Measurements from ENCODE around the gene DMD. TPM values are rescaled to one million over a fixed set of nuclear protein-coding genes. Genes with fewer than 3 reads are reported as not detected.

Gene DMD
- polyA plus RNA-seq, 3 donors from 2014 or later, result not detected

DNA sequence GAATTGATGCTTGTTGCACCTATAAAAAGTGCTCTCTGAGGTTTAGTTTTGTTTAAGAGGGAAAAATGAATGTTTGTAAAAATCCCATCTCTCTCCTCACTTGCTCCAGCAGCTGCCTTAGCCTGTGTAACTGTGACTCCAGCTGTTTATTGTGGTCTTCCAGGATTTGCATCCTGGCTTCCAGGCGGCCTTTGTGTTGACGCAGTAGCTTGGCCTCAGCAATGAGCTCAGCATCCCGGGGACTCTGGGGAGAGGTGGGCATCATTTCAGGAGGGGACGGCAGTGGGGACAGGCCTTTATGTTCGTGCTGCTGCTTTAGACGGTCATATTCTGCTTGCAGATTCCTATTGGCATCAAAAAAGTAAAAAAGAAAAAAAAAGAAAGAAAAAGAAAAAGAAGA lies 2064.2 kb downstream of the DMD start:
- no peak for DNase-seq
- Mint-ChIP-seq H3K4me3 (no peak overlapping the region), H3K27me3 (ENCODE audit: low read depth in 3 of 3) (peaks cover 0 to 6% (median 0%) of the 10 kb centered on the region in 3 donors), H3K4me1 (no peaks in the 10 kb centered on the region), H3K9me3 (peaks cover 0 to 2% (median 0%) of the 10 kb centered on the region in 6 donors), H3K36me3 (no peaks in the 10 kb centered on the region), H3K27ac (no peak overlapping the region)

GRCh38 chrX:31139961-31140360 lies 2071.4 kb downstream of the DMD start:
- peaks cover 0 to 3% (median 0%) of the 10 kb centered on the region in 3 donors for H3K27me3 Mint-ChIP-seq (ENCODE audit: low read depth in 3 of 3)
- peaks cover 0 to 4% of the 10 kb centered on the region in 2 donors for H3K4me1 Mint-ChIP-seq
- no peak for DNase-seq
- no peak overlapping the region for H3K4me3 Mint-ChIP-seq
- no peaks in the 10 kb centered on the region for H3K36me3 Mint-ChIP-seq
- peaks cover 0 to 2% (median 0%) of the 10 kb centered on the region in 6 donors for H3K9me3 Mint-ChIP-seq
- H3K27ac Mint-ChIP-seq, result no peak overlapping the region

- no peak for DNase-seq
- Mint-ChIP-seq H3K27ac (no peak overlapping the region), H3K27me3 (ENCODE audit: low read depth in 3 of 3) (peaks cover 0 to 1% (median 0%) of the 10 kb centered on the region in 3 donors), H3K36me3 (no peaks in the 10 kb centered on the region), H3K4me3 (no peak overlapping the region), H3K9me3 (peaks cover 0 to under 1% (median 0%) of the 10 kb centered on the region in 6 donors), H3K4me1 (peaks cover 0 to 4% of the 10 kb centered on the region in 2 donors)
Observed at GRCh38 chrX:31138124-31138523, 2073.2 kb downstream of the DMD start.

DNA sequence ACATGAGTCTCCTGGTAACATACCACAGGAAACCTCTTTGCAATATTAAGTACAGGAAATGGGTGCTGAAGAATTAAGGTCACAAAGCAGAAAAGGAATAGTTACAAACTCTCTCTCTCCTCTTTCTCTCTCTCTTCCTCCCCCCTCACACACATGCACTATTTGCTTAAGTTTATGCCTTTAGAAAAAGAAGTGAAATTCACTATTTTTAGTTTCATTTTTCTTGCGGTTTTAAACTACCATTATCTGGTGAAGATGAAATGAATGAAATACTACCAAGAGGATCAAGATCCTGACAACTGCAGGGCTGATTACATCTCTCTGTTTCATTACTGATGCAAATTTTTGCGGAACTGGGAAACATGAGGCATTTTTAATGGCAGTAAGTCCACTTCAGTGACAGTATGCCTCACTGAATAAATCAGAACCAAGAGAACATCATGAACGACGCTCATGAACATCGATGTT lies 2075.2 kb downstream of the DMD start:
- Mint-ChIP-seq H3K4me1 (peaks cover 0 to 4% of the 10 kb centered on the region in 2 donors), H3K27me3 (ENCODE audit: low read depth in 3 of 3) (peaks cover 0 to 1% (median 0%) of the 10 kb centered on the region in 3 donors), H3K27ac (no peak overlapping the region), H3K9me3 (no peaks in the 10 kb centered on the region), H3K4me3 (peak overlapping the region in 1 of 5 donors; percentile 5), H3K36me3 (no peaks in the 10 kb centered on the region)
- no peak for DNase-seq

GRCh38 chrX:31132821-31133241 lies 2078.5 kb downstream of the DMD start:
- H3K27me3 Mint-ChIP-seq (ENCODE audit: low read depth in 3 of 3), result peaks cover 0 to under 1% (median 0%) of the 10 kb centered on the region in 3 donors
- no peaks in the 10 kb centered on the region for H3K9me3 Mint-ChIP-seq
- no peak for DNase-seq
- no peaks in the 10 kb centered on the region for H3K36me3 Mint-ChIP-seq
- H3K27ac Mint-ChIP-seq, result no peak overlapping the region
- peaks cover 0 to 4% of the 10 kb centered on the region in 2 donors for H3K4me1 Mint-ChIP-seq
- no peak overlapping the region for H3K4me3 Mint-ChIP-seq

DNA sequence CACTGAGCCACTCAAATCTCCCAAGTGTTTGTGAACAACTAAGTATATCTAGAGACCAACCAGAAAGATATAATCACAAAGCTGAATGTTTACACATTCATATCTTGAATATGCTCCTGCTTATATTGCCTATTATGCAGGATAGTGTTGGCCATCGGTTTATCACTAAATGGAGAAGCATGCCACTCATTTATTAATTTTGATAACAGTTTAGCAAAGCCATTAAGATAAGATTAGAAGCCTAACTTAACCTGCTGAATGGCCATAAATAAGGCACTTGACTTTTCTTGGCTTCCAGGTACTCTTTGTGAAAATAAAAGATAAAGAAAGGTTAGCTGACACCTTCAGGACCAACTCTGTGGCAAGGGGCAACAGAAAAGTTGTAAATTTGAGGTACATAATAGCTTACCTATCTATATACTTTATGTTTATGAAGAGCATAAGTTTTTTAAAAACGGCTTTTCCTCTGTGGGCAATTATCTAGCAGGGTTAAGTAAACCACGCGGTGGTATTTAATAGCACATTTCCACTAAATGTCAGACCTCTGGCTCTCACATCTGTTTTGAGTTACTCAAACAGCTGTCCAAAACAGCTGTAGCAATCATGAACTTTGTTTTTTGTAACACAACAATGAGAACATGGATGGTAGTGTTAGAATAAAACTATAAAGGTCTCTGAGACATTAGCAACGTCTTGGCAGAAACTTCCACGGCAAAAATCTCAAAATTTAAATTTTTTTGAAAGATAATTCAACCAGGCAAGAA lies 2080.7 kb downstream of the DMD start:
- Mint-ChIP-seq H3K27me3 (ENCODE audit: low read depth in 3 of 3) (peaks cover 0 to 2% (median 0%) of the 10 kb centered on the region in 3 donors), H3K36me3 (no peaks in the 10 kb centered on the region), H3K4me3 (no peak overlapping the region), H3K27ac (no peak overlapping the region), H3K4me1 (no peaks in the 10 kb centered on the region), H3K9me3 (no peaks in the 10 kb centered on the region)
- DNase-seq, result no peak

- Mint-ChIP-seq H3K36me3 (no peaks in the 10 kb centered on the region), H3K27ac (no peak overlapping the region), H3K4me1 (no peaks in the 10 kb centered on the region), H3K9me3 (no peaks in the 10 kb centered on the region), H3K27me3 (ENCODE audit: low read depth in 3 of 3) (peaks cover 0 to 2% (median 0%) of the 10 kb centered on the region in 3 donors), H3K4me3 (no peak overlapping the region)
- DNase-seq, result no peak
Observed at GRCh38 chrX:31128855-31129254, 2082.5 kb downstream of the DMD start.

DNA sequence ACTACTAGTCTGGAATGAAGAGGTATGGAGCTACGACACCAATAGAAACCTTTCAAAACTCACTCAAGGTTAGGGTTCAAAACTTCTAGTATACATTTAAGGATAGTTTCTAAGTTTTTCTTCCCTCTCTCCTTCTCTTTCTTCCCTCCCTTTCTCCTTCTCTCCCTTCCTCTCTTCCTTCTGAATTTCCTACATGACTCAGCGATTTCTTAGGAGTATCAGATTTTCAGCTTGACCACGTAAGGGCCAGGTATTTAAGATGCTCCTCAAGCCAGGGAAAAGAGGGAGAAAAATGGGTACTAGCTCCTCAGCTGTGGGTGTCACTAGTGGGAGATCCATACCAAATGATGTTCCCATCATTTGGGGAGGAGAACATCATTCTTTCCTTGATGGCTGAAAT lies 2083.6 kb downstream of the DMD start:
- no peak overlapping the region for H3K4me3 Mint-ChIP-seq

DNA sequence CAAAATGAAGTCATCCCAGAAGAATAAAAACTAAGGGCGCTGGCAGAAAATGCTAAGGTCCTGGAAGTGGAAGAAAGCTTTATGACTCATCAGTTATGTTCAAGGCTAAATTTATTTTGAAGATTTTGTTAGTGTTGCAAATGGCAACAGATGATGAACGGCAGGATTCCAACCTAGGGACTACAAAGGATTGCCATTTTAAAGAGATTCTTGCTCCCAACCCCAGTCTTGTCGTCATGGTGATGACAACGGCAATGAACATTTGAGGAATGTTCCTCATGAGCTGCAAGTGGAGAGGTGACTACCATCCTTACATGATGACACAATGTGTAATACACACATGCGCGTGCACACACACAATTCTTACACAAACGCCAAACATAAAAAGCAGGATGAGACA lies 2085.1 kb downstream of the DMD start:
- no peaks in the 10 kb centered on the region for H3K9me3 Mint-ChIP-seq
- no peak for DNase-seq
- H3K27me3 Mint-ChIP-seq (ENCODE audit: low read depth in 3 of 3), result peaks cover 0 to 4% (median 2%) of the 10 kb centered on the region in 3 donors
- no peak overlapping the region for H3K27ac Mint-ChIP-seq
- no peaks in the 10 kb centered on the region for H3K36me3 Mint-ChIP-seq
- H3K4me1 Mint-ChIP-seq, result no peaks in the 10 kb centered on the region
- no peak overlapping the region for H3K4me3 Mint-ChIP-seq

More for the DNA sequence above, 2083.6 kb downstream of the DMD start:
- H3K9me3 Mint-ChIP-seq, result no peaks in the 10 kb centered on the region
- H3K4me1 Mint-ChIP-seq, result no peaks in the 10 kb centered on the region
- no peaks in the 10 kb centered on the region for H3K36me3 Mint-ChIP-seq
- H3K27ac Mint-ChIP-seq, result no peak overlapping the region
- peaks cover 0 to 2% (median 0%) of the 10 kb centered on the region in 3 donors for H3K27me3 Mint-ChIP-seq (ENCODE audit: low read depth in 3 of 3)
- no peak for DNase-seq

GRCh38 chrX:31124536-31124935 lies 2086.8 kb downstream of the DMD start:
- H3K27me3 Mint-ChIP-seq (ENCODE audit: low read depth in 3 of 3), result peaks cover 0 to 4% (median 2%) of the 10 kb centered on the region in 3 donors
- DNase-seq, result no peak
- H3K27ac Mint-ChIP-seq, result no peak overlapping the region
- H3K36me3 Mint-ChIP-seq, result no peaks in the 10 kb centered on the region
- no peaks in the 10 kb centered on the region for H3K4me1 Mint-ChIP-seq
- no peaks in the 10 kb centered on the region for H3K9me3 Mint-ChIP-seq
- H3K4me3 Mint-ChIP-seq, result no peak overlapping the region

DNA sequence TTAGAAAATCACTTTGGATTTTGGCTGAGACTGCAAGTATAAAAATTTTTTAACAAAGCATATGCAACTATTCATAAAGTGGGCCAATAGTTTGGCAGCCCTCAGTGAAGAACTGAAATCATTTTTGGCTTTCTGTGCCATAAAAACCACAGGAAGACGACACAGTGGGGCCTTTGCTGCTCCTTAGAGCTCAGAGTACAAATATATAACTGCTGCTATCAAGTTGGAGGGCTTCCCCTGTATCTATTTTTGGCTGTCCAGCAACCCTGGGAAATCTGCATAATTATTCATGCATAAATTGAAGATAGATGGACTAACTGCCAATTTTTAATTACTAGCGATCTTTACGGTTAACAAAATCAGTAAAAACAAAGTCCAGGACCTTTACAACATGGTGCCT lies 2088.0 kb downstream of the DMD start:
- H3K9me3 Mint-ChIP-seq, result no peaks in the 10 kb centered on the region
- H3K4me3 Mint-ChIP-seq, result no peak overlapping the region
- no peaks in the 10 kb centered on the region for H3K4me1 Mint-ChIP-seq
- H3K36me3 Mint-ChIP-seq, result no peaks in the 10 kb centered on the region
- H3K27me3 Mint-ChIP-seq (ENCODE audit: low read depth in 3 of 3), result peaks cover 0 to 4% (median 2%) of the 10 kb centered on the region in 3 donors
- H3K27ac Mint-ChIP-seq, result no peak overlapping the region
- DNase-seq, result no peak

- Mint-ChIP-seq H3K36me3 (no peaks in the 10 kb centered on the region), H3K4me1 (no peaks in the 10 kb centered on the region), H3K4me3 (no peak overlapping the region), H3K27me3 (ENCODE audit: low read depth in 3 of 3) (peaks cover 2 to 4% (median 2%) of the 10 kb centered on the region in 3 donors), H3K9me3 (peaks cover 0 to 3% (median 0%) of the 10 kb centered on the region in 6 donors), H3K27ac (no peak overlapping the region)
- DNase-seq, result no peak
Observed at GRCh38 chrX:31117266-31117665, 2094.1 kb downstream of the DMD start.

DNA sequence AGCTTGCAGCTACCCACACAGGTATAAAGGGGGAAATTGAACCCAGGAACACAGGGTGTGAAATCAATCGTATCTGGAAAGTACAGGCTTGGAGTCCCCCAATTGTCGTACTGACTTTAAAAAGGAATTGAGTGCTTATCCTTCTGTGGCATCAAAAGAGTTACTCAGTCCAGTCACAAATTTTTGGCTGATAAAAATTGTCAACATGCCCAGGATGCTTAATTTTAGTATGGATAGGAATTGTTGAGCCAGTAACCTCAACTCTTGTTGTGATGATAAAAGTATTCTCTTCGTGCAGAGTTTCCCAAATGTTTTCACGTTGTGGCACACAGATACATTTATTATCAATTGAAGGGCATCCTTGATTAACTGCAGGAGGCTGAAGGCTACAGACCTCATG lies 2096.0 kb downstream of the DMD start:
- Mint-ChIP-seq H3K27ac (no peak overlapping the region), H3K4me1 (no peaks in the 10 kb centered on the region), H3K36me3 (no peaks in the 10 kb centered on the region), H3K9me3 (peaks cover 0 to 3% (median 0%) of the 10 kb centered on the region in 6 donors), H3K27me3 (ENCODE audit: low read depth in 3 of 3) (peaks cover 2 to 4% (median 4%) of the 10 kb centered on the region in 3 donors), H3K4me3 (no peak overlapping the region)
- DNase-seq, result no peak

DNA sequence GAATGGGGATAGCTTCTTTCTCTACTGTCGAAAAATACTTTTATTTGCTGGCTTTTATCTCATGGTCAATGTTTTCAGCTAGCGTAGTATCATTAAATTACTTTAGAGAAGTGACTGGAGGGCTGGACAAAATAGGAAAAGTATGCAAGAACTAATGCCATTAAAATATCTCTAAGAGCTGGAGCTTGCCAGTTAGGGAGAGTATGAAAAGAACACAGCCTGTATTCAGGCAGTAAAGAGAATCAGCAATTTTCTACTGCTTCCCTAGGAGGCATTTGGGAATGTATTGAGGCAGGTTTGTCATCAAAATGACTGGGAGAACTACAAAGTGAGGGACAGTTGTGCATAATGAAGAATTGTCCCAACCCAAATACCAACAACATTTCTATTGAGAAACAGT lies 2096.5 kb downstream of the DMD start:
- no peaks in the 10 kb centered on the region for H3K36me3 Mint-ChIP-seq
- H3K4me1 Mint-ChIP-seq, result no peaks in the 10 kb centered on the region
- no peak overlapping the region for H3K27ac Mint-ChIP-seq
- H3K9me3 Mint-ChIP-seq, result peaks cover 0 to 3% (median 0%) of the 10 kb centered on the region in 6 donors
- peaks cover 2 to 4% (median 4%) of the 10 kb centered on the region in 3 donors for H3K27me3 Mint-ChIP-seq (ENCODE audit: low read depth in 3 of 3)
- H3K4me3 Mint-ChIP-seq, result no peak overlapping the region
- DNase-seq, result no peak

Measured in immature natural killer cell (primary cell).